Measurements from ENCODE around the gene SORCS2. TPM values are rescaled to one million over a fixed set of nuclear protein-coding genes. Genes with fewer than 3 reads are reported as not detected.

Gene SORCS2
- total and polyA plus RNA-seq, 2 of the 13 experiments (the other 11 are each of a cell fraction or from before 2014, with no cell fraction given), result 0.82 to 1.0 TPM

DNA sequence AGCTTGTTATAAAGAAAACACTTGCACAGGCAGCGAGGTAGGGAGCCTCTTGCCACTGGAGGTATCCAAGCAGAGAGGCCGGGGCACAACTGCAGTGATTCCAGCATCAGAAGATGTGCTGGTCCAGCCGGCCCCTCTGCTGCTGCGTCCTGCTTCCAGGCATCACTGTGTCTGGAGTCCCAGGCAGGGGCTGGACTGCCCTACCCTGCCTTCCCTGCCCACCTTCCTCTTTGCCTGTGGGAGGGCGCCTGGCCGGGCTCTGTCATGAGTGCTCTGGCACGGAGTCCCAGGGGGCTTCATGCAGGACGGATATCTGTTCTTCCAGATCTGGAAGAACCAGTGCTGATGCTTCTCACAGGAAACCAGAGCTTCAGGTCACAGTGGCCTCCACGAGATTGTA, 430.0 kb downstream of the SORCS2 start:
- H3K79me2 ChIP-seq (ENCODE audit: insufficient read depth, low read length), result no peaks in the 10 kb centered on the region
- H2AFZ ChIP-seq (ENCODE audit: low read length), result no peak overlapping the region
- no peaks in the 10 kb centered on the region for H3K4me1 ChIP-seq (ENCODE audit: insufficient read depth, low read length)
- TF ChIP-seq, protein P1, sequence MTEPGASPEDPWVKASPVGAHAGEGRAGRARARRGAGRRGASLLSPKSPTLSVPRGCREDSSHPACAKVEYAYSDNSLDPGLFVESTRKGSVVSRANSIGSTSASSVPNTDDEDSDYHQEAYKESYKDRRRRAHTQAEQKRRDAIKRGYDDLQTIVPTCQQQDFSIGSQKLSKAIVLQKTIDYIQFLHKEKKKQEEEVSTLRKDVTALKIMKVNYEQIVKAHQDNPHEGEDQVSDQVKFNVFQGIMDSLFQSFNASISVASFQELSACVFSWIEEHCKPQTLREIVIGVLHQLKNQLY (CRISPR knock-in tag; IDR thresholded peaks at IDR 0.05), result no peak
- TF ChIP-seq SRSF4 (IDR thresholded peaks at IDR 0.05; ENCODE audit: low read depth, low read length, poor library complexity, severe bottlenecking) (no peak), SIN3B (IDR thresholded peaks at IDR 0.05; ENCODE audit: low read length) (no peak), BCL6 (CRISPR knock-in tag; IDR thresholded peaks at IDR 0.05) (no peak), THAP11 (CRISPR knock-in tag; IDR thresholded peaks at IDR 0.05) (no peak), FOXK2 (IDR thresholded peaks at IDR 0.05) (no peak)
- TF ChIP-seq, protein P2, sequence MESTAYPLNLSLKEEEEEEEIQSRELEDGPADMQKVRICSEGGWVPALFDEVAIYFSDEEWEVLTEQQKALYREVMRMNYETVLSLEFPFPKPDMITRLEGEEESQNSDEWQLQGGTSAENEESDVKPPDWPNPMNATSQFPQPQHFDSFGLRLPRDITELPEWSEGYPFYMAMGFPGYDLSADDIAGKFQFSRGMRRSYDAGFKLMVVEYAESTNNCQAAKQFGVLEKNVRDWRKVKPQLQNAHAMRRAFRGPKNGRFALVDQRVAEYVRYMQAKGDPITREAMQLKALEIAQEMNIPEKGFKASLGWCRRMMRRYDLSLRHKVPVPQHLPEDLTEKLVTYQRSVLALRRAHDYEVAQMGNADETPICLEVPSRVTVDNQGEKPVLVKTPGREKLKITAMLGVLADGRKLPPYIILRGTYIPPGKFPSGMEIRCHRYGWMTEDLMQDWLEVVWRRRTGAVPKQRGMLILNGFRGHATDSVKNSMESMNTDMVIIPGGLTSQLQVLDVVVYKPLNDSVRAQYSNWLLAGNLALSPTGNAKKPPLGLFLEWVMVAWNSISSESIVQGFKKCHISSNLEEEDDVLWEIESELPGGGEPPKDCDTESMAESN (CRISPR knock-in tag; conservative IDR thresholded peaks at IDR 0.05), result no peak
- TF ChIP-seq, protein P3, sequence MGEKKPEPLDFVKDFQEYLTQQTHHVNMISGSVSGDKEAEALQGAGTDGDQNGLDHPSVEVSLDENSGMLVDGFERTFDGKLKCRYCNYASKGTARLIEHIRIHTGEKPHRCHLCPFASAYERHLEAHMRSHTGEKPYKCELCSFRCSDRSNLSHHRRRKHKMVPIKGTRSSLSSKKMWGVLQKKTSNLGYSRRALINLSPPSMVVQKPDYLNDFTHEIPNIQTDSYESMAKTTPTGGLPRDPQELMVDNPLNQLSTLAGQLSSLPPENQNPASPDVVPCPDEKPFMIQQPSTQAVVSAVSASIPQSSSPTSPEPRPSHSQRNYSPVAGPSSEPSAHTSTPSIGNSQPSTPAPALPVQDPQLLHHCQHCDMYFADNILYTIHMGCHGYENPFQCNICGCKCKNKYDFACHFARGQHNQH (CRISPR knock-in tag; IDR thresholded peaks at IDR 0.05), result no peak
- no peak overlapping the region for H3K4me3 ChIP-seq (replicated peaks in 1 of 3; ENCODE audit: insufficient read depth in 1 of 3, low read depth in 2 of 3, low read length in 3 of 3)
- no TSS peak for BruUV-seq (replicated peaks)
- H3K27ac ChIP-seq (ENCODE audit: extremely low read length, insufficient read depth, low read length), result no peak overlapping the region
- no peaks in the 10 kb centered on the region for H3K27me3 ChIP-seq (ENCODE audit: control insufficient read depth in 1 of 2, insufficient read depth in 2 of 2, low read length in 2 of 2)
- no peaks in the 10 kb centered on the region for H3K36me3 ChIP-seq (replicated peaks in 1 of 2; ENCODE audit: control insufficient read depth in 1 of 2, insufficient read depth in 2 of 2, low read length in 2 of 2)
- H3K9ac ChIP-seq (ENCODE audit: insufficient read depth, low read depth, low read length), result no peak overlapping the region
- H4K20me1 ChIP-seq (ENCODE audit: insufficient read depth, low read length), result no peaks in the 10 kb centered on the region
- no peak for DNase-seq (ENCODE audit: low spot score)
- intact Hi-C loops (cut with micrococcal nuclease; ENCODE audit: unreplicated experiment), result no loop called here
- 85% methylated on average over 5 of the region's 9 CpGs for WGBS (ENCODE audit: low lambda C conversion rate)
- ChIA-PET CTCF (ENCODE audit: low intra/inter-chr PET ratio, low total read pairs) (no interaction called here), POLR2A (interaction anchor here (0.6 kb wide), 1 partner anchor 25 kb away, joined by 4 read pairs; no protein-coding TSS in a partner anchor)
- in situ Hi-C loops (cut with HindIII; ENCODE audit: extremely low pct_ligation_motif_present, low pct_unique_long_range_greater_than_20kb), result no loop called here
- H3K4me2 ChIP-seq (ENCODE audit: low read depth, low read length), result no peak overlapping the region
- no peak for ATAC-seq
- no peaks in the 10 kb centered on the region for H3K9me3 ChIP-seq (ENCODE audit: low read length)
- no peak for FAIRE-seq
